GM21619 (cell line): ENCODE data around the gene EIF4A3.

Experiments used
- ATAC-seq: cut with Tn5 transposase; IDR thresholded peaks from one replicate; pipeline ENCODE4 v1.9.1; 2021; ENCODE audit not compliant: unreplicated experiment

EIF4A3 gene

DNA sequence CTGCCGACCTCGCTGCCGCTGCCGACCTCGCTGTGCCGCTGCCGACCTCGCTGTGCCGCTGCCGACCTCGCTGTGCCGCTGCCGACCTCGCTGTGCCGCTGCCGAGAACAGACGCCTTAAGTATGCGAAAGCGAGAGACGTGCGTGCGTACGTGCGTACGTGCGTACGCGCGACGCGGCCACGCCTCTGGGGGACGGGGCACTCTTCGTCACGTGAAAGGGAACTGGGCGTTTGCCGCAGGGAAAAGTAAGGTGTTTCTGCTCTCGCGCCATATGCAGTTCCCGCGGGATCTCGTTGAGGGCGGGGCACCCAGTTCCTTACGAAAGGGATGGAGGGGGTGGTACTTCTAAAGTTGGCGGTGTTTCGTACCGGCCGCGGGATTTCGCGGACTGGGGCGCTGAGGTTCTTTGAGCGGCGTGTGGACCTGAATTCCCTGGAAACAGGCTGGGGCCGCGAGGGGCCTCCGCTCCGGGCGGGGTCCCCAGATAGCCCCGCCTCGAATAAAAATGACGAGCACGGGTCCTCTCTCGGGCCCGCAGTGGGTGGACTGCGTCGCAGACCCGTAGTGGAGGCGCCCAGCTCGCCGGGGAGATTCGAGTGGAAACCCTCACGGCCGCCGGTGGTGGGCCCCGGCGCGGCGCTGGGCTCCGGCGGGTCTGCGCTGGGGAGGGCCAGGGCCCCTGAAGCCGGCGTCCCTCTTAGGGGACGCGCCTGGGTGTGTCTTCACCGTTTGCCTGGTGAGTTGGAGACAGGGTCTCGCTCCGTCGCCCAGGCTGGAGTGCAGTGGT lies at the start of gene EIF4A3:
Gene EIF4A3, minus strand, starts transcription at position 94 of the 788 bp plus-strand sequence. CDS start 167 bp downstream, outside the sequence.
- peak; percentile 79 for ATAC-seq

- no peak for ATAC-seq
Observed at GRCh38 chr17:80196652-80197051, 49.7 kb upstream of the EIF4A3 start.

DNA sequence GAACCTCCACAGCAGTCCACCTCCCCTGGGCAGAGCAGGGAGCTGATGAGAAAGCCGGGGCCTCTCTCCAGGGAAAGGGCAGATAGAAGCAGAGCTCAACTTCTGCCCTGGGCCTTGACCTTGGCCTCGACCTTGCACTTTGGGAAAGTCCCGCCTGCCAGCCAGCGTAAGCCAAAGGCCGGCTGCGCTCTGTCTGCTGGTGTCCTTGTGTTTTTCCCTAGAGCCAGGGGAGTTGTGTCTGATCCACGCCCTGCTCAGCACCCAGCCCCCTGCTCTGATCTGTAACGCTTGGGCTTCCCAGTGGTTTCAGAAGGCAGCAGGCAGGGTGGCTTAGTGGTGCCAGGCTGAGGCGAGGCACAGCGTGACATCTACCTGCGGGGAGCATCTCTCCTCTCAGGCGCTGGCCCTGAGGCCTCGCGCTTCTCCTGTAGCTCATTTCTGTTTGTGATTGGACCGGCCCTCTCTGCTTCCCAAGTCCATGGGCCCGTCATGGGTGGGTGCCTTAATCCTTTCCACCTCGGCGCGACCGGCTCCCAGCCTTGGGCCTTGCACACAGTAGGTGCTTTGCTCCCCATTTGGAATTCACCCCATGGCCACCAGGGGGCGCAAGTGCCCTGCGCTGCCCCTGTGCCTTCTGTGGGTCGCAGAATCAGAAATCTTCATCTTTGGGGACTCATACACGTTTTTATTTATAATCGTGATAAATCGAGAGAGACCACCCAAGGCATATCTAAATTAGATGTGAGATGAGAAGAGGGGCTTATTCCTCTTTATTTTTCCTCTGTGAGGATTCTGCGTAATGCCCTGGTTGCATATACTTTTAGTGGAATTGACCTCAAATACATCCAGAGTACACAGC lies 49.0 kb upstream of the EIF4A3 start:
- ATAC-seq, result no peak

DNA sequence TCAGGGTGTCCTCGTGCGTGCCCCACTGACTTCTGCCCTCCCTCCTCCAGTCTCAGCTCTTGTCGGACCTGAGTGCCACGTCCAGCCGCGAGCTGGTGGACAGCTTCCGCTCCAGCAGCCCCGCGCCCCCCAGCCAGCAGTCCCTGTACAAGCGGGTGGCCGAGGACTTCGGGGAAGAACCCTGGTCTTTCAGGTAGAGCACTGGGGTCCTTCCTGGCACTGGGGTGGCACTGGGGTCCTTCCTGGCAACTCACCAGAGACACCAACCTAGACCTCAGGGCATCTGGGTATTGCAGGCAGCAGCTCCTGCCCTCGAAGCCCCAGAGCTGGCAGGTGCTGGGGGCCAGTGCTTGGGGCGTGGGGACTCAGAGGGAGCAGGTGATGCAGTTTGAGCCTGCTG lies 48.2 kb upstream of the EIF4A3 start:
- no peak for ATAC-seq

DNA sequence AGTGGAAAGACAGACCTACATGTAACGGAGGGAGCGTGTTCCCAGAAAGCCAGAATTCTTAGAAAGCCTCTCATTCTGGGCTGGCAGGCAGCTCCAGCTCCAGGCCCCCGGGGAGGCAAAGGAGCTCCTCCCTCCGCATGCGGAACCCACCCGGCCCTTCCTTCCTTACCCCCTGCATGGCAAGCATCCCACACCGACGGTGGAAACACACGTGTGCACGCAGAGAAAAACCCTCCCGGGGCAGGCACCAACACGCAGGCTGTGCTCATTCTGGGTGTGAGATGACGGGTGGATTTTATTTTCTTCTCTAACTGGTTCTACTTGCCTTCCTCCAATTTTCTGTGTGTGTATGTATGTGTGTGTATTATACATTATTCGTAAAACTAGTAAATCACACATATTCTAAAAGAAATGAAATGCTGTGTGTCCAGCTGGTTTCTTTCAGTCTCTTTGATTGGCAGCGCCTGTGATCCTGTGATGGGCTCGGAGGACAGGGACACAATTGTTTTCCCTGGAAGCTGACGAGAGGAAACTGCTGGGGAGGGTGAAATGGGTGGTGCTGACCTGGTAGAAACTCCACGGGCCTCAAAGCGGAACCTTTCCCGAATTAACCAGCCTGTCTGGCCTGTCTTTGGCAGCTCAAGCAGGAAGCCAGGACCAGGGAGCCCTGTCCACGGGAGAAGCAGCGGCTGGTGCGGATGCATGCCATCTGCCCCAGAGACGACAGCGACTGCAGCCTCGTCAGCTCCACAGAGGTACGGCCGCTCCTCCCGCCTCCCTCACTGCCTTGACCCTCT lies 45.1 kb upstream of the EIF4A3 start:
- ATAC-seq, result no peak

- no peak for ATAC-seq
Observed at GRCh38 chr17:80191192-80191591, 44.3 kb upstream of the EIF4A3 start.

DNA sequence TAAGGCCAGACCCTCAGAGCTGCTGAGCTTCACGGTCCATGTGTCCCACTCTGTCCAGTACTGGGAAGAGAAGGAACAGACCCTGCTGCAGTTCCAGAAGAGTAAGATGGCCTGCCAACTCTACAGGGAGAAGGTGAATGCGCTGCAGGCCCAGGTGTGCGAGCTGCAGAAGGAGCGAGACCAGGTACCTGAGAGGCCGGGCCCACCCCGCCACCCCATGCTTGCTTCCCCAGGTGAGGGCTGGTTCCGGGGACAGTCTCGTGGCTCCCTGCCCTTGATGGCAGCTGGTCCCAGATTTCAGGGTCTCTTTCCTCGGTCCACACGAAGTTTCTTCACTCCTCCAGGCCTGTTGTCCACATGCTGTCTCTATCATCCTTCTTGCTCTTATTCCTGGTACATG lies 43.8 kb upstream of the EIF4A3 start:
- ATAC-seq, result no peak

DNA sequence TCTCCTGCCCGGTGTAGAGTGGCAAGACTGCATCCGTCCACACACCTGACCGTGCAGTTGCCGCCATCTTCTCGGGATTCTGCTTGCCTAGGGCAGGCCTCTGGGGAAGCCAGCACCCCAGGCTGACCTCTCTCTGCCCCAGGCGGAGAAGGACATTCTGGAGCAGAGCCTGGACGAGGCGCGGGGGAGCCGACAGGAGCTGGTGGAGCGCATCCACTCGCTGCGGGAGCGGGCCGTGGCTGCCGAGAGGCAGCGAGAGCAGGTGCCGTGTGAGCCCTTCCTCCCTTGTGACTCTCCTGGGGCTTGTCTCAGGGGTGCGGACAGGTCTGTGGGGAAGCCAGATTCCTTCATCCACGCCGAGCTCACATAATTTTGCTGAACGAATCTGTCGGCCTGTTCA lies 42.7 kb upstream of the EIF4A3 start:
- ATAC-seq, result no peak

DNA sequence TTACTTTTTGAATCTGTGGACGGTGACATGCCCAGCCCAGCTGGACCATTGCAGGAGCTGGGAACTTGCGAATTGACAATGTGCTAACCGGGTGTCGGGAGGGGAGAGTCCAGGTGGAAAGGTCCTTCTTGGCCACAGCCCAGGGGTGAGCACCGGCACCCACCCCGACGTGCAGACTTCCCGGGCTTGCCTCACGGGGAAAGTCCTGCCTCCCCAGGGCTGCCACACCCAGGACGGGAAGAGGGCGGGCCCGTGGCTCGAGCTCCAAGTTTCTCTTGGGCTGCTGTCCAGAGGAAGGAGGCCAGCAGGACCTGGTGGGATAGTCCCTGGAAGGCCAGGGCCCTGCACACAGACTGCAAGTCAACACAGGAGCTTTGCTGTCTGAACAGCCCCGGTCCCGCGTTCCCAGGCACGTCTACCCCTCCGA lies 40.6 kb upstream of the EIF4A3 start:
- no peak for ATAC-seq

DNA sequence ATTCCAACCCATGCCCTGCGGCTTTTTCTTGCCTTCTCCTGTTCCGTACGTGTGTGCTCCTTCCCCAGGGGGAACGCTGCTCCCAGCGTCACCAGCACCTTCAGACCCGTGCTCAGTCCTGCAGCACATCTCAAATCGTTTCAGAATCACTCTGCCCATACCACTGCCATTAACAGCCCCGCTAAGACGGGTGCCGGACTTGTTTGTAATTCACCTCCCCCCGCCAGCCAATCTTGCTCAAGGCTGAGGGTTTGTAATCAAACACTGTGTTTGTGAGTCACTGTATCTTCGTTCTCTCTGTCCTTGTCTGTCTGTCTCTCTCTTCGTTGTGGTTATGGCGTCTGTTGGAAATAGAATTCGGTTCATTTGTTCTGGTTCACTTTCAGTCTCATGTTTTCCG lies 40.2 kb upstream of the EIF4A3 start:
- ATAC-seq, result no peak

GRCh38 chr17:80185968-80186367 lies 39.0 kb upstream of the EIF4A3 start:
- ATAC-seq, result no peak

GRCh38 chr17:80184423-80184714 lies 37.4 kb upstream of the EIF4A3 start:
- no peak for ATAC-seq

- no peak for ATAC-seq
Observed at GRCh38 chr17:80183581-80184422, 36.9 kb upstream of the EIF4A3 start.

GRCh38 chr17:80182845-80183223 lies 35.9 kb upstream of the EIF4A3 start:
- no peak for ATAC-seq

- ATAC-seq, result no peak
Observed at GRCh38 chr17:80182118-80182844, 35.4 kb upstream of the EIF4A3 start.

DNA sequence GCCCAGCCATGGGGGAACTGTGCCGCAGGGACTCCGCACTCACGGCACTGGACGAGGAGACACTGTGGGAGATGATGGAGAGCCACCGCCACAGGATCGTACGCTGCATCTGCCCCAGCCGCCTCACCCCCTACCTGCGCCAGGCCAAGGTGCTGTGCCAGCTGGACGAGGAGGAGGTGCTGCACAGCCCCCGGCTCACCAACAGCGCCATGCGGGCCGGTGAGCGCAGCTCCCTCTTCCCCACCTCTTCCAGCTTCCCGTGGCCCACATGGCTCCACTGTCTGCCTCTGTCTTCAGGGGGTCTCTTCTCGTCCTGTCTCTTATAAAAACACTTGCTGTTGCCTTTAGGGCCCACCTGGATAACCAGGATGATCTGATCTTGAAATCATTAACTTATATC lies 34.5 kb upstream of the EIF4A3 start:
- ATAC-seq, result no peak

DNA sequence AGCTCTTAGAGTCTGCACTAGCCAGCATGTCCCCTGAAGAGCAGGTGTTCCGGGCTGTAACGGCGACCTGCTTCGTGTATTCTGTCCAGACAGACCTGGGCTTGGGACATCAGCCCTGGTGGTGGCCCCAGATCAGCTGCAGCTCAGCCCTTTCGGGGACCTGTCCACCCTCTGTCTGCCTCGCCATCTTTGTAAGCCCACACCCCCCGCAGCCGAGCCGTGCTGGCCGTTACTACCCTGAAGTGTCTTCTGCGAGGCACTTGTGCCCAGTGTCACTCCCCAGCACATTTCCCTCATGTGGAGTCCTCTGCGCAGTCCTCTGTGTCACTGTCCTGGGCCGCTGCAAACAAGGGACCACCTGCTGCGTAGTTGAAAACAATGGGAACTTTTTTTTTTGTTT lies 33.3 kb upstream of the EIF4A3 start:
- ATAC-seq, result no peak

DNA sequence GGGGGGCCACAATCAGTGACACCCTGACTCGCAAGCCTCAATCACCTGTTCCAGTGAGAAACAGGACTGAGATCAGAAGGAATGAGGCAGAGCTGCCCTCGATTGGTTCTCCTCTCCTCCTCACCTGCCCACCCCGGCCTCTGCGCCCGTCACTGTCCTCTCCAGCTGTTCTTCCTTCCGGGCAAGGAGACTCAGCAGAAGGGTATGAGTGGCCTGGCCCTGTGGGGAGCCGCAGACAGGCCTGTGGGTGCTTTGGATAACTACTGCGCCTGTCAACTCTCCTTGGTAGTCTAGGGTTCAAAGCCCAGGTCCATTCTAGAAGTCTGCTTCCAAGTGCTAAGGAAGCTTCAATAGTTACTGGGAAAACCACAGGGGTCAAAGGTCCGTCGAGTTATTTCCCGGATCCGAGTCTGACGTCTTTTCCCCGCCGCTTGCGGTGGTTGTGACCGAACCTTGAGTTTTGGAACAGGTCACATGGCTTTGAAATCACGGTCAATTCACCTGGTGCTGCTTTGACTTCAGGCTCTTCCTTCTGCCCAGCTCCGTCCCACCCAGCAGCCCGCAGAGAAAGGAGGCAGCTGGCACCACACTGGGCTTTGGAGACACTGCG lies 31.2 kb upstream of the EIF4A3 start:
- no peak for ATAC-seq

GRCh38 chr17:80176757-80177156 lies 29.8 kb upstream of the EIF4A3 start:
- no peak for ATAC-seq

GRCh38 chr17:80173916-80174315 lies 27.0 kb upstream of the EIF4A3 start:
- no peak for ATAC-seq
